ENCODE data around the gene CYP46A1. TPM values are rescaled to one million over a fixed set of nuclear protein-coding genes. Genes with fewer than 3 reads are reported as not detected.

CYP46A1 gene
- total RNA-seq, 1 donor from 2014 or later = 3.6 TPM

DNA sequence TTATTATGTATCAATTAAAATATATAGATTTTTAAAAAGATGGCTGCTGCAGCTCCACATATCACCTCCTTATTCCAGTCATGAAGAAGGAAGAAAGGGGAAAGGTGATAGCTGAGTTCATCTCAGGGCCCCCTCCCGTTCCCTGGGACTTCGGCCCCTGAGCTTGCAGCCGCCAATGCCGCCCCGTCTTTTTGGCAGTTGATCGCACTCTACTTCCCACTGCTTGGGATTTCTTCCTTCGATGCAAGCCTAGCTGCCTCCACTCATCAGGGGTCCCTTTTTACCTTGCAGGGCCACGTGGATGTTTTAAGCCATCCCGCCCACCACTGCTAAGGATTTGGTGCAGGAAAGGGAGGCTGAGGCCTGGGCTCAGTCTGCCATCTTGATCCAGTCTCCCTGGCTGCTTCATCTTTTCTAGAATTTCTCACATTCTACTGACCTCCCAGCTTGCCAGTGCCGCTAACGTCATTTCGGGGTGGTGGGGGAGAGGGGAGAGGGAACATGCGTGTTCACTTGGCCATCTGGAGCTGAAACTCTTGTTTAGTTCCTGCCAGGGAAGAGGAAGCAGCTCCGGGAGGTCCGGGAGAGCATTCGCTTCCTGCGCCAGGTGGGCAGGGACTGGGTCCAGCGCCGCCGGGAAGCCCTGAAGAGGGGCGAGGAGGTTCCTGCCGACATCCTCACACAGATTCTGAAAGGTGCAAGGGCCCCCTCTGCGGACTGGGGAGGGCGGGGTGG lies 31.3 kb downstream of the CYP46A1 start:
- TF ChIP-seq, protein P1, sequence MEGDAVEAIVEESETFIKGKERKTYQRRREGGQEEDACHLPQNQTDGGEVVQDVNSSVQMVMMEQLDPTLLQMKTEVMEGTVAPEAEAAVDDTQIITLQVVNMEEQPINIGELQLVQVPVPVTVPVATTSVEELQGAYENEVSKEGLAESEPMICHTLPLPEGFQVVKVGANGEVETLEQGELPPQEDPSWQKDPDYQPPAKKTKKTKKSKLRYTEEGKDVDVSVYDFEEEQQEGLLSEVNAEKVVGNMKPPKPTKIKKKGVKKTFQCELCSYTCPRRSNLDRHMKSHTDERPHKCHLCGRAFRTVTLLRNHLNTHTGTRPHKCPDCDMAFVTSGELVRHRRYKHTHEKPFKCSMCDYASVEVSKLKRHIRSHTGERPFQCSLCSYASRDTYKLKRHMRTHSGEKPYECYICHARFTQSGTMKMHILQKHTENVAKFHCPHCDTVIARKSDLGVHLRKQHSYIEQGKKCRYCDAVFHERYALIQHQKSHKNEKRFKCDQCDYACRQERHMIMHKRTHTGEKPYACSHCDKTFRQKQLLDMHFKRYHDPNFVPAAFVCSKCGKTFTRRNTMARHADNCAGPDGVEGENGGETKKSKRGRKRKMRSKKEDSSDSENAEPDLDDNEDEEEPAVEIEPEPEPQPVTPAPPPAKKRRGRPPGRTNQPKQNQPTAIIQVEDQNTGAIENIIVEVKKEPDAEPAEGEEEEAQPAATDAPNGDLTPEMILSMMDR (conservative IDR thresholded peaks at IDR 0.05) = no peak
- Mint-ChIP-seq H3K36me3 (ENCODE audit: low read depth) (peaks cover 3% of the 10 kb centered on the region), H3K27me3 (ENCODE audit: low read depth) (peaks cover 7% of the 10 kb centered on the region), H3K4me1 (no peaks in the 10 kb centered on the region), H3K27ac (ENCODE audit: unreplicated experiment) (no peak overlapping the region), H3K9me3 (peaks cover 10% of the 10 kb centered on the region), H3K4me3 (no peak overlapping the region)
- no peak for DNase-seq (ENCODE audit: low read depth, low spot score)

DNA sequence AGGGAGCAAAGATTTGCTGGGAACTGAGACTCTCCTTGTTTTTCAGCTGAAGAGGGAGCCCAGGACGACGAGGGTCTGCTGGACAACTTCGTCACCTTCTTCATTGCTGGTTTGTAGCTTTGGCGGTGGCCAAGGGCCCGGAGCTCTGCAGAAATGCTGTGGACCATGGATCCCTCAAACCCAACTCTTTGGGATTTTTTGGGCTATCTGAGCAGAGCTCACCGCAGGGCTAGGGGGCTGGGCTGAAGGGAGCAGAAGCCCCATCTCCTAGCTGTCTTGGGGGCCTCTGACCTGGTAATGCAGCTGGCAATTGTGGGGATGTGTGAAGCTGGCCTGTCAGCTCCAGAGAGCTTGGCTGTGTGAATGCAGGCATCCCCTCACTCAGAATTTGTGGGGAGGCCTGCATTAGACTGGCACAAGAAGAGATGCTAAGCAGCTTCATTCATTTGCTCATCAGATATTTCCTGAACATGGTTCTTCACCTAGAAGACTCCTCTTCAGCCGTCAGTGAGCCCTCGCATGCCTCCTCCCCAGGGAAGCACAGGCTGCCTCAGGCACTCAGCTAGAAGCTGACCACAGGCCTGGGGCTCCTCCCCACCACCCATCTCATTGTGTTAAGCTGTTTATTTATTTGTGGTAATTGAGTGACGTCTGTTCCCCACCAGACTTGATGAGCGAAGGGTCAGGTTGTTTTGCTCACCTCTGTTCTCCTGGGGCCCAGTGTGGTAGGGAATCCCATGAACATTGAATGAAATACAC lies 32.2 kb downstream of the CYP46A1 start:
- Mint-ChIP-seq H3K4me1 (no peaks in the 10 kb centered on the region), H3K27ac (ENCODE audit: unreplicated experiment) (no peak overlapping the region), H3K4me3 (no peak overlapping the region), H3K27me3 (ENCODE audit: low read depth) (peaks cover 7% of the 10 kb centered on the region), H3K9me3 (peaks cover 10% of the 10 kb centered on the region), H3K36me3 (ENCODE audit: low read depth) (peaks cover 3% of the 10 kb centered on the region)
- no peak for DNase-seq (ENCODE audit: low read depth, low spot score)
- TF ChIP-seq, protein P1 (conservative IDR thresholded peaks at IDR 0.05) = no peak

DNA sequence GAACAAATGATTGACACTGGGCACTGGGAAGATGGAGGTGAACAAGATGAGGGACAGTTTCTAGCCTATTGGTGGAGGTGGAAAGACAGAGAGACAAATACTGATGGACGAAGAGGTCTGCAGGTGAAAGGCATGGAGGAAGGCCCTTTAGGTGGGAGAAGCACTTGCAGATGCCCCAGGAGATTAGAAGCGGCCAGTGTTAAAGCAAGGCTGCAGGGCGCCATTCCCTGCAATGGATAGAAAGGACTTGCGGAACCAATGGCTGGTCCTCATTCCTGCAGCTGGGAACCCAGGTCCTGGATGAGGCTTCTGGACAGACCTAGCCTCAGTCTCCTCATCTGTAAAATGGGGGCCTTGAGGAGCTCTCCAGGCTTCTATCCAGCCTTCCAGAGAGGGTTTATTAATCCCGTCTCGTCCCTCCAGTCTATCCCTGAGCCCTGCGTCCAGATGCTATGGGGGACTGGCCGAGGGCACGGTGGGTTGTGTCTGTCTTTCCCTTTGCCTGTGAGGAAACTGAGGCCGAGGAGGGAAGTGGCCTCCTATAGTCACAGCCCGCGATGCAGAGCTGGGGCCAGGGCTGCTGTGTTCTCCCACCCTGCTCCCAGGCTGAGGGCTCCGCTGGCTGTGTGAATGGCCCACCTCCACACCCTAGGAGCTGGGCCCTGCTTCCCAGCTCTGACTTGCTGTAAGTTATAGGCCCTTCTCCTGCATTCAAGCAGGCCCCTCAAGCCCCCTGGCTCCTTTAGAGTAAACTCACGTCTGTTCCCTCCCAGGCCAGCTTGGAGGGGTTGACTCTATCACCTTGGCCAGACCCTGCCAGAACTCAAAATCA lies 33.0 kb downstream of the CYP46A1 start:
- no peak overlapping the region for H3K27ac Mint-ChIP-seq (ENCODE audit: unreplicated experiment)
- H3K27me3 Mint-ChIP-seq (ENCODE audit: low read depth) = peaks cover 7% of the 10 kb centered on the region
- H3K4me1 Mint-ChIP-seq = no peaks in the 10 kb centered on the region
- DNase-seq (ENCODE audit: low read depth, low spot score) = no peak
- TF ChIP-seq, protein P1 (conservative IDR thresholded peaks at IDR 0.05) = no peak
- H3K36me3 Mint-ChIP-seq (ENCODE audit: low read depth) = no peaks in the 10 kb centered on the region
- peaks cover 8% of the 10 kb centered on the region for H3K9me3 Mint-ChIP-seq
- no peak overlapping the region for H3K4me3 Mint-ChIP-seq

DNA sequence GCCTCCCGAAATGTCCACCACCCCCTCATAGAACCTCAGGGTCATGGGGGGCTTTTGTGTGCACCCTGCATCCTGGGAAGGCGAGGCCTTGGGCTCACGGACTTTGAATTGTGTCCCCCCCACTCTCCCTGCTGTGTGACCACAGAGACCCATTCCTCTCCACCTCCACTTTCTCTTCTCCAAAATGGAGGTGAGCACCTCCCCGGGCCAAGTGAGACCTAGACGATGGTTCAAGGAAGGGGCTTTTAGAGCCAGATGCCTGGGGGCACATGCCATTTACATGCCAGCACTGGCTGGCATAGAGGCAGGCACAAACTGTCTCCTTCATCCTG lies 33.5 kb downstream of the CYP46A1 start:
- Mint-ChIP-seq H3K27ac (ENCODE audit: unreplicated experiment) (no peak overlapping the region), H3K4me1 (no peaks in the 10 kb centered on the region), H3K9me3 (peaks cover 6% of the 10 kb centered on the region), H3K36me3 (ENCODE audit: low read depth) (no peaks in the 10 kb centered on the region), H3K27me3 (ENCODE audit: low read depth) (peaks cover 6% of the 10 kb centered on the region), H3K4me3 (no peak overlapping the region)
- TF ChIP-seq, protein P1 (conservative IDR thresholded peaks at IDR 0.05) = no peak
- DNase-seq (ENCODE audit: low read depth, low spot score) = no peak

DNA sequence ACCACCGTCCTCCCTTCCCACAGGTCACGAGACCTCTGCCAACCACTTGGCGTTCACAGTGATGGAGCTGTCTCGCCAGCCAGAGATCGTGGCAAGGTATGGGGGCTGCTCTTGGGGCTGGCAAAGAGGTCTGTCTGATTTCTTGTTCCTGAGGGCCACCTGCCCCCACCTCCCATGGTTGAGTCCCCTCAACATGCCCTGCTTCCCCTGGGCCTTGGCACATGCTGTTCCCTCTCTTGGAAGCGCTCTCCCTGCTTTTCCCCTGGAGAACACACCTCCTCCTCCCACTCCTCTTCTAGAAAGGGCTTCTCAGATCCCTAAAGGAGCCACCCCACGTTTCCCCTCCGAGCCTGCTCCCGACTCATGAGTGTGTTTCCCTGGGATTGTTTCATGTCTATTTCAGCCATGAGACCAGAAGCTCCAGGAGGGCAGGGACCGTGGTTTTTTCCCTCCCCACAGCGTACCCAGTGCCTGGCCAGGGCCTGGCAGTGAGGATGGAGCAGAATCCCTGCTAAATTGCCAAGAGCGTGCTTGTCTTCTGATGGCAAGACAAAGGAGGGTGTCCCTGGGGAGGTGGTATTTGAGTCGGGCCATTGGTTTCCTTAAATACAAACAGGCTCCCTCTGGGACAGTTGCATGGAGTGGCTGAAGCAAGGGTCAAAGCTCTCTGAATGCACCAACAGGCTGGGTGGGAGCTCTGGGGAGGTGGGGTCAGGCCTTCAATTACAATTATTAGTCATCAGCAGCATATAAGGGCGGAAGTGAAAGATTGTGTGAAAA lies 34.1 kb downstream of the CYP46A1 start:
- no peak overlapping the region for H3K27ac Mint-ChIP-seq (ENCODE audit: unreplicated experiment)
- H3K4me3 Mint-ChIP-seq = no peak overlapping the region
- TF ChIP-seq, protein P1 (conservative IDR thresholded peaks at IDR 0.05) = no peak
- no peaks in the 10 kb centered on the region for H3K4me1 Mint-ChIP-seq
- H3K27me3 Mint-ChIP-seq (ENCODE audit: low read depth) = peaks cover 2% of the 10 kb centered on the region
- no peak for DNase-seq (ENCODE audit: low read depth, low spot score)
- peaks cover 3% of the 10 kb centered on the region for H3K9me3 Mint-ChIP-seq
- no peaks in the 10 kb centered on the region for H3K36me3 Mint-ChIP-seq (ENCODE audit: low read depth)
